NCI-H446 treated with DMSO at 0.1 percent for 48 hours (cell line): ENCODE results near the gene CABP4.

Experiments
- DNase-seq: peaks from one replicate; lab custom pipeline; 2025; lab: John Stamatoyannopoulos, UW

Gene CABP4

GRCh38 chr11:67496113-67496512 lies 41.0 kb downstream of the CABP4 start:
- no peak for DNase-seq

GRCh38 chr11:67497656-67498291 lies 42.6 kb downstream of the CABP4 start:
- DNase-seq = no peak

GRCh38 chr11:67498544-67498972 lies 43.4 kb downstream of the CABP4 start:
- no peak for DNase-seq

- DNase-seq = no peak
These were observed 44.8 kb downstream of the CABP4 start for GRCh38 chr11:67499808-67500483.

- DNase-seq = no peak
These were observed 45.3 kb downstream of the CABP4 start for GRCh38 chr11:67500484-67500821.

GRCh38 chr11:67500831-67501715 lies 45.9 kb downstream of the CABP4 start:
- no peak for DNase-seq

GRCh38 chr11:67501854-67502253 lies 46.7 kb downstream of the CABP4 start:
- DNase-seq = no peak

- no peak for DNase-seq
These were observed 47.3 kb downstream of the CABP4 start for GRCh38 chr11:67502328-67502979.

- no peak for DNase-seq
These were observed 48.2 kb downstream of the CABP4 start for GRCh38 chr11:67503119-67504004.

- DNase-seq = no peak
These were observed 49.1 kb downstream of the CABP4 start for GRCh38 chr11:67504005-67504949.

- DNase-seq = no peak
These were observed 49.9 kb downstream of the CABP4 start, which contains the start of gene PITPNM1 for GRCh38 chr11:67504950-67505581. TSS of gene PITPNM1 (minus strand) at chr11:67505363. CDS start at chr11:67504180, 1,183 bp downstream.

GRCh38 chr11:67505605-67506396 lies 50.6 kb downstream of the CABP4 start:
- DNase-seq = peak; percentile 75

- DNase-seq = no peak
These were observed 51.4 kb downstream of the CABP4 start for GRCh38 chr11:67506426-67507051.

GRCh38 chr11:67507242-67507863 lies 52.2 kb downstream of the CABP4 start:
- no peak for DNase-seq

GRCh38 chr11:67507864-67508485 lies 52.8 kb downstream of the CABP4 start, which contains the start of gene CDK2AP2:
TSS of gene CDK2AP2 (minus strand) at chr11:67508162. CDS start at chr11:67508082, 80 bp downstream.
- peak; percentile 99 for DNase-seq

- peak; percentile 90 for DNase-seq
These were observed 53.5 kb downstream of the CABP4 start for GRCh38 chr11:67508486-67509121.

GRCh38 chr11:67510023-67510345 lies 54.8 kb downstream of the CABP4 start:
- DNase-seq = no peak
